ENCODE measurements around the gene PCNX1.
"Not testable (repeated sequence)": the region's sequence is repeated elsewhere in the genome, so short reads cannot be mapped to it uniquely, and the experiment has no call there.

PCNX1 gene

DNA sequence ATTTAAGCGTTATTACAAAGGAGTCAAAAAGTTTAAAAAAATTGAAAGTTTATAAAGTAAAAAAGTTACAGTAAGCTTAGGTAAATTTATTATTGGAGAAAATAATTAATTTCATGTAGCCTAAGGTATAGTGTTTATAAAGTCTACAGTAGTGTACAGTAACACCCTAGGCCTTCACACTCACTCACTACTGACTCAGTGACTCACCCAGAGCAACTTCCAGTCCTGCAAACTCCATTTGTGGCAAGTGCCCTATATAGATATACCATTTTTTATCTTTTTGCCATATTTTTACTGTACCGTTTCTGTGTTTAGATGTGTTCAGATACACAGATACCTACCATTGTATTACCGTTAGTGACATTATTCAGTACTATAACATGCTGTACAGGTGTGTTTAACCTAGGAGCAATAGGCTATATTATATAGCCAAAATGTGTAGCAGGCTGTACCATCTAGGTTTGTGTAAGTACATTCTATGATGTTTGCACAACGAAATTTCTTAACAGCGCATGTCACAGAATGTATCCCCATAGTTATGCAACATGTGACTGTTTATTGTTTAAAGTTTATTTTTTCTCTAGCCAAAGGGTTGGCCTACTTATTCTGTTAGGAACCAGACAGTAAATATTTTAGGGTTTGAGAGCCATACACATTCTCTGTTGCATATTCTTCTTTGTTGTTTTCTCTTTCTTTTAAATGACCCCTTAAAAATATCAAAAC lies 155.5 kb downstream of the PCNX1 start:
- H3K4me3 ChIP-seq (replicated peaks; ENCODE audit: low read depth, low read length): no peak overlapping the region
- no peak for DNase-seq (ENCODE audit: extremely low read depth, low read depth)
- TF ChIP-seq, protein P1, sequence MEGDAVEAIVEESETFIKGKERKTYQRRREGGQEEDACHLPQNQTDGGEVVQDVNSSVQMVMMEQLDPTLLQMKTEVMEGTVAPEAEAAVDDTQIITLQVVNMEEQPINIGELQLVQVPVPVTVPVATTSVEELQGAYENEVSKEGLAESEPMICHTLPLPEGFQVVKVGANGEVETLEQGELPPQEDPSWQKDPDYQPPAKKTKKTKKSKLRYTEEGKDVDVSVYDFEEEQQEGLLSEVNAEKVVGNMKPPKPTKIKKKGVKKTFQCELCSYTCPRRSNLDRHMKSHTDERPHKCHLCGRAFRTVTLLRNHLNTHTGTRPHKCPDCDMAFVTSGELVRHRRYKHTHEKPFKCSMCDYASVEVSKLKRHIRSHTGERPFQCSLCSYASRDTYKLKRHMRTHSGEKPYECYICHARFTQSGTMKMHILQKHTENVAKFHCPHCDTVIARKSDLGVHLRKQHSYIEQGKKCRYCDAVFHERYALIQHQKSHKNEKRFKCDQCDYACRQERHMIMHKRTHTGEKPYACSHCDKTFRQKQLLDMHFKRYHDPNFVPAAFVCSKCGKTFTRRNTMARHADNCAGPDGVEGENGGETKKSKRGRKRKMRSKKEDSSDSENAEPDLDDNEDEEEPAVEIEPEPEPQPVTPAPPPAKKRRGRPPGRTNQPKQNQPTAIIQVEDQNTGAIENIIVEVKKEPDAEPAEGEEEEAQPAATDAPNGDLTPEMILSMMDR (IDR thresholded peaks at IDR 0.05; ENCODE audit: low read depth, low read length, missing control alignments): no peak

GRCh38 chr14:71063351-71063750 lies 156.1 kb downstream of the PCNX1 start:
- no peak for DNase-seq (ENCODE audit: extremely low read depth, low read depth)
- TF ChIP-seq, protein P1 (IDR thresholded peaks at IDR 0.05; ENCODE audit: low read depth, low read length, missing control alignments): no peak
- no peak overlapping the region for H3K4me3 ChIP-seq (replicated peaks; ENCODE audit: low read depth, low read length)

- not testable (repeated sequence) for H3K4me3 ChIP-seq (replicated peaks; ENCODE audit: low read depth, low read length); DNase-seq (ENCODE audit: extremely low read depth, low read depth)
These were observed 157.5 kb downstream of the PCNX1 start for GRCh38 chr14:71064747-71065146.

DNA sequence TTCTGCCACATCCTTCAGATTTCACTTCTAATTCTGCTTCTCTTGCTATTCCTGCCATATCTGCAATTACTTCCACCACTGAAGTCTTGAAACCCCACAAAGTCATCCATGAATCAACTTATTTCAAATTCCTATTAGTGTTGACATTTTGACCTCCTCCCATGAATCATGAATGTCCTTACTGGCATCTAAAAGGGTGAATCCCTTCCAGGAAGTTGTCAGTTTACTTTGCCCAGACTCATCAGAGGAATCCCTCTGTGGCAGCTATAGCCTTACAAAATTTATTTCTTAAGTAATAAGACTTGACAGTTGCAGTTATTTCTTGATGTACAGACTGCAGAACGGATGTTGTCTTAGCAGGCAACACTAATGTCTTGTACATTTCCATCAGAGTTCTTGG lies 162.9 kb downstream of the PCNX1 start:
- TF ChIP-seq, protein P1 (IDR thresholded peaks at IDR 0.05; ENCODE audit: low read depth, low read length, missing control alignments): no peak
- no peak overlapping the region for H3K4me3 ChIP-seq (replicated peaks; ENCODE audit: low read depth, low read length)

GRCh38 chr14:71071042-71071441 lies 163.8 kb downstream of the PCNX1 start:
- no peak overlapping the region for H3K4me3 ChIP-seq (replicated peaks; ENCODE audit: low read depth, low read length)
- DNase-seq (ENCODE audit: extremely low read depth, low read depth): no peak
- TF ChIP-seq, protein P1 (IDR thresholded peaks at IDR 0.05; ENCODE audit: low read depth, low read length, missing control alignments): no peak

More for the DNA sequence above, 162.9 kb downstream of the PCNX1 start:
- no peak for DNase-seq (ENCODE audit: extremely low read depth, low read depth)

DNA sequence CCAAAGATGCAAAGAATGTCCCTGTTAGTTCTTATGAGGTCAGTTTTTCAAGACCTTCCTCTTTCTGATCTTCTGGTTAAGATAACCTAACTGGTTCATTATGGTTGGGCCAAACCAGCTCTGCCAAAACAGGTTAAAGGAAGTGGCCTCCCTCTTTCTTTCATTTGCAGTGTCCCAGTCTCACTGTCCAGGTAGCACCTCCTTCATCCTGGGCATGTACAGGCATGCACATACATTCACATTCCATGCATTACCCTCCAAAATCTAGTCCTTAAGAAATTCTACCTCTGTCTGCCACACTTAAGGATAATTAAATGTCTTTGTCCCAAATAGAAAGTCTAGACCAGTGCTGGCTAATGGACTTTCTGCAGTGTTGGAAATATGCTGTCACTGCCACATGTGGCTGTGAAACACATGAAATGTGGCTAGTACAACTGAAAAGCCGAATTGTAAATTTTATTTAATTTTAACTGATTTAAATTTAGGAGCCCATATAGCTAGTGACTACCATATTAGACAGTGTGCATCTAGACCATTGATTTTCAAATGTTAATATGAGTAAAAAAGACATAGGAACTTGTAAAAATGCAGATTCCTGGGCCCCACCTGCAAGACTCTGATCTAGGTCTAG lies 169.3 kb downstream of the PCNX1 start:
- TF ChIP-seq, protein P1 (IDR thresholded peaks at IDR 0.05; ENCODE audit: low read depth, low read length, missing control alignments): no peak
- DNase-seq (ENCODE audit: extremely low read depth, low read depth): no peak
- no peak overlapping the region for H3K4me3 ChIP-seq (replicated peaks; ENCODE audit: low read depth, low read length)

DNA sequence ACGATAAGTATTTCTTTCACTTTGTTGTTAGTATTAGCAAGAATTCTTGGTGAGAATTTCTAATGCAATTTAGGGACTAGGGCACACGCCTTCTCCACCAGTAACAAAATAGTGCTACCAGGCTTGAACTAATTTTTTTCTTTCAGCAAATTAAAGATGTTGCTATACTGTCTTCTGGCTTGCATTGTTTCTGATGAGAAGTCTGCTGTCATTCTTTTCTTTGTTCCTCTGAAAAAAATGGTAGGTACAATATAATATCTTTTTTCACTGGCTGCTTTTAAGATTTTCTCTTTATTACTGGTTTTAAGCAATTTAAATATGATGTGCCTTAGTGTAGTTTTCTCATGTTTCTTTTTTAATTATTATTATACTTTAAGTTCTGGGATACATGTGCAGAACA lies 171.2 kb downstream of the PCNX1 start:
- TF ChIP-seq, protein P1 (IDR thresholded peaks at IDR 0.05; ENCODE audit: low read depth, low read length, missing control alignments): no peak
- DNase-seq (ENCODE audit: extremely low read depth, low read depth): no peak
- no peak overlapping the region for H3K4me3 ChIP-seq (replicated peaks; ENCODE audit: low read depth, low read length)

Data from HFF-Myc (cell line).